HG03039 (cell line): ENCODE results near the gene MICALL2.
A peak's percentile ranks its signal among the peaks of the same experiment; 100 is the strongest.

Source experiments
- ATAC-seq: cut with Tn5 transposase; IDR thresholded peaks from one replicate; pipeline ENCODE4 v1.9.1; 2021; ENCODE audit warnings: mild to moderate bottlenecking, moderate library complexity; ENCODE audit not compliant: unreplicated experiment

Gene MICALL2

GRCh38 chr7:1458683-1459511 is at the start of gene MICALL2:
Gene MICALL2, minus strand, starts transcription at chr7:1459470. Its CDS starts 144 bp downstream, at chr7:1459326.
- ATAC-seq, result peak; percentile 5

- ATAC-seq, result no peak
Measured at GRCh38 chr7:1508277-1508758, 49.0 kb upstream of the MICALL2 start.

GRCh38 chr7:1505731-1506550 is 46.7 kb upstream of the MICALL2 start:
- no peak for ATAC-seq

GRCh38 chr7:1503816-1504775 is 44.8 kb upstream of the MICALL2 start, which contains the start of gene INTS1:
Gene INTS1, minus strand, starts transcription at chr7:1504389. Its CDS starts 429 bp downstream, at chr7:1503960.
- ATAC-seq, result peak; percentile 76

- ATAC-seq, result no peak
Measured at GRCh38 chr7:1503390-1503789, 44.1 kb upstream of the MICALL2 start.

GRCh38 chr7:1502845-1503244 is 43.6 kb upstream of the MICALL2 start:
- ATAC-seq, result no peak

GRCh38 chr7:1501487-1502270 is 42.4 kb upstream of the MICALL2 start:
- no peak for ATAC-seq

GRCh38 chr7:1500064-1500807 is 41.0 kb upstream of the MICALL2 start:
- ATAC-seq, result no peak

- no peak for ATAC-seq
Measured at GRCh38 chr7:1499367-1500029, 40.2 kb upstream of the MICALL2 start.

GRCh38 chr7:1498370-1499305 is 39.4 kb upstream of the MICALL2 start:
- no peak for ATAC-seq

GRCh38 chr7:1497293-1497927 is 38.1 kb upstream of the MICALL2 start:
- no peak for ATAC-seq

- no peak for ATAC-seq
Measured at GRCh38 chr7:1496531-1497292, 37.4 kb upstream of the MICALL2 start.

GRCh38 chr7:1495564-1496242 is 36.4 kb upstream of the MICALL2 start:
- no peak for ATAC-seq

- no peak for ATAC-seq
Measured at GRCh38 chr7:1494866-1495563, 35.7 kb upstream of the MICALL2 start.

- ATAC-seq, result no peak
Measured at GRCh38 chr7:1494447-1494846, 35.2 kb upstream of the MICALL2 start.
